Measurements from ENCODE around the gene ING5.
A peak's percentile ranks its signal among the peaks of the same experiment; 100 is the strongest.

Gene ING5

DNA sequence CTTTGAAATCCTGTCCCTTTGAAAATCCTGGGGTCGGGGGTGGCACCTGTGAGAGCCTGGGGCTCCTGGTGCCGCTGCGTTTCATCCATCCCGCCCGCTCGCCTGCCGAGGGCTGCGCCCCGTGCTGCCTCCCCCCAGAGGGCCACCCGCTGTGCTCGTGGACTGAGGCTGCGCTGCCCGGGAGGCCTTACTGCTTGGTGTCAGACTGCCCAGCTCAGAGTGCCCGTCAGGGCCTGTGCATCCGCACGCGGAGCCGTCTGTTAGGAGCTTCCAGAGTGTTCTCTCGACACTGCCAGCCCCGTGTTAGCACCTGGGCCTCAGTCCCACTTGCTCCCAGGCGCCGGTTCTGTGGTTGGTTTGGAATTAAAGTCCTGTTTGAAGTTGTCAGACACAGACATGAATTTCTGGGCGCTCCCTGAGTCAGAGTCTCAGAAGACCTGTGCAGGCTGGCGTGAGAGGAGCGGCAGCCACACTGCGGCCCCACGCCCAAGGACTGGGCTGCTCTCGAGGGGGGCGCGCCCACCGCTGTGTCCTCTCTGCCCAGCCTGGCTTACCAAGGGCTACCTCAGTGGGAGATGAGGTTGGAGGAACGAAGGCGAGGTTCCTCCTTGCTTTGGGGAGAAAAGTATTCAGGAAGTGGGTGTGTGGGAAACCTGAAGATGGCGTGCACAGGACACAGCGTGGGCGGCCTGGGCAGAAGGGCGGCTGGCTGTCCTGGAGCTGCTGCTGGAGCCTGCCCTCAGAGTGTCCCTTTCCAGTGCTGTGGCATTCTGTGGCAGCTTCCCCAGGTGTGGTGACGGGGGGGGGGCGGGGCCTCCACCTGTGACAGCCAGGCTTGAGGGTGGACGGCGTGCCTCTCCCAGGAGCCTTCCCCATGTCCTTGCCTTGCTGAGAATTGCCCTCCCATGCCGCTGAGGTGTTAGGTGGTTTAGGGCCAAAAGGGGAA is 29.3 kb upstream of the ING5 start:
- DNase-seq (ENCODE audit: low spot score): no peak

DNA sequence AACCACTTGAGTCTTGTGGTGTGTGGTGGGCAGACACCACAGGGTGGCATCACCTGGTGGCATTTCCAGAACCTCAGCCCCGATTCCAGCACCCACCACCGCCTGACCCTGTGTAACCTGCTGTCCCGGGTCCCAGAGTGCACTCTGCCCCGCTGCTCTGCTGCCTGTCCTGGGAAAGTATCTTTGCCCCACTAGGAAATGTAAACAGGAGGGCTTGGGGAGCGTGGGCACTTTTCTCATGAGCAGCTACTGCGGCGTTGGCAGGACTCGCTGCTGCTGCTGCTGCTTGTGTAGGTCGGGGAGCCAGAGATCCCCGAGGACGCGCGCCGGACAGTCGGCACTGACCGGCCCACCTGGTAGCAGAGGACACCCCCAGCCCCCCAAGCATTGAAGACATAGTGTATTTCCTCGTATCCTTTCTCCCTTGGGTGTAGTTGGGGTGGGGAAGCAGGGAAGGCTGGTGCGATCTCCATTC is 28.6 kb upstream of the ING5 start:
- DNase-seq (ENCODE audit: low spot score): no peak

DNA sequence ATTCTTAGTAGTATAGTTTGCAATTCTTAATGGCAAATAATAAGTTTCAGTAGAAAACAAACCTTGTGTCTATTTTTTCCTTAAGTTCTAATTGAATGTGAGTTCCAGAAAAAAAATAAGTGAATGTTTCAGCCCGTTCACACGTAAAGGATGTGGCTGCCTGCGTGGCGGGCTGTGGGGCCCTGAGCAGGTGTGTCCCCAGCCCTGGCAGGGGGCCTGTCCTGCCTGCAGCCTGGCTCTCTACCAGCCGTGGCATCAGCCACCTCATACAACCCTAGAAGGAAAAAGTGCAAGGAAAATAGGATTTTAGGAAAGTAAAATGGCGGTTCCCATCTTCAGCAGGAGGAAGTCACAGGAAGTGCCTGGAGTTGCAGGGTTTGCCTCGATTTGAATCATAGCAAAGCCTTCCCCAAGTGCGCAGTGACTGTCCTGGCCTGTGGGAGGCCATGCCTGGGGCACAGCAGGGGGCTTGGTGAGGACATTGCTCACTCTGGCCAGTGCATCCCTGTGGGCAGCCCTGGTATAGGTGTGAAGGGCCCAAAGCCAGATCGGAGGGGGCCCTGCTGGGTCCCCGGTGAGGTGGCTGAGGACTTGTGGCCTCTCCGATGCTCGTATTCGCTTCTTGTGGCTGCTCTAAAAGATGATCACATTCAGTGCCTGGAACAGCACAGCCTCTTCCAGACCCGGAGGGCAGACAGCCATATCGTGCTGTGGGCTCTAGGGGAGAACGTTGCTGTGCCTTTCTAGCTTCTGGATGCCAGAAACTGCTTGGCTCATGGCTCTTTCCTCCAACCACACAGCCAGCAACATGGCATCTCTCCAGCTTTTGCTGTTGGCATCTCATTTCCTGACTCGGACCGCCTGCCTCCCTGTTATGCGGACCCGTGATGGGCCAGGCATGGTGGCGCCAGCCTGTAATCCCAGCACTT is 27.8 kb upstream of the ING5 start:
- no peak for DNase-seq (ENCODE audit: low spot score)

DNA sequence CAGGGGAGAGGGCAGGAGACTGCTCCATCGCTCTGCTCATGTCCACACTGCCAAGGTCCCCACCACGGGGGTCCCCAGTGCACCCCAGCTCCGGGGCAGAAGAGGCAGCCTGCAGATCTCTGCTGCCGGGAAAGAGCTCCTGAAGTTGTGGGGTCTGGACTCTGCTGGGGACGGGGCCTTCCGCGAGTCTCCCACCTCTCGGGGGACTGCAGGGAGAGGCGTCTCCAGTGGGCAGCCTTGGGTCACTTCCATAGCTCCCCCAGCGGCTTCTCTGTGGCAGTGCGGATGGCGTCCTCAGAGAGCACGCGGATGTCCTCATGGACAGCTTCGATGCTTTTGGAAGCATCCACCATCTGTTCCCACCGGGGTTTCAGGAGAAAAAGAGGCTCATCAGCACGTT is 26.0 kb upstream of the ING5 start:
- DNase-seq (ENCODE audit: low spot score): no peak

DNA sequence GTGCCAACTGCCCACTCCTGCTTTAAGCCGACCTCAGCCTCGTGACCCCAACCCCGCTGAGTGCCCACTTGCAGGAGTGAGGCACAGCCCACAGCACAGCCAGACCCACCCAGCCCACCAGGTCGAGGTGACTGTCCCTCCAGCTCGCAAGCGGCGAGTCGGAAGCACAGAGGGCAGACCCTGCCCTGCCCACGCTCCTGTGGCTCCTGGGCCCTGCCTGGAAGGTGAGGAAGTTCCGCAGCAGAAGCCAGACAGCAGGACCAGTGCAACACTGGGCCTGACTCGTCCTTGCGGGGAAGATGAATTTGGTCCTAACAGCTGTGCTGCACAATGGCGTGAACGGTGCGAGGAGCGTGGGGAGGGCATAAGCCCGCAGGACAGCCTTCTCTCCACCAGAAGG is 25.2 kb upstream of the ING5 start:
- no peak for DNase-seq (ENCODE audit: low spot score)

- DNase-seq (ENCODE audit: low spot score): no peak
These were observed 24.4 kb upstream of the ING5 start for GRCh38 chr2:241677392-241677791.

DNA sequence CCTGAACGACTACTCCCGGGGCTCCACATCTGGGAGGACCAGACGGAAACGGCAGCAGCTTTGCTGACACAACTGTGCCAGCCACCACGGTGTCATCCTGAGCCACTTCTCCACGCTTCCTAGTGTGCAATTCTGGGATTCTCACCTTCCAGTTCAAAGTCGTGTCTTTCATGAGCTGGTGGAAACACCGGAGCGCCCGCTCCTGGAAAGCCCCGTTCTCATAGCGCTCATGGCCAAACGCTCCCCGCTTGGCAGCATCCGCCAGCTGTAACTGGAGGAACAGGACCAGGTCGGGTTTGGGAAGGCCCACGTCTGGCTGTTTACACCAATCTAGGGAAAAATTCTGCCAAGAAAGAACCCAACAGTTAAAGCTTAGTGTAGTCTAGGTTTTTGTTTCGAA is 23.5 kb upstream of the ING5 start:
- DNase-seq (ENCODE audit: low spot score): no peak

GRCh38 chr2:241678784-241679540 is 22.9 kb upstream of the ING5 start:
- no peak for DNase-seq (ENCODE audit: low spot score)

DNA sequence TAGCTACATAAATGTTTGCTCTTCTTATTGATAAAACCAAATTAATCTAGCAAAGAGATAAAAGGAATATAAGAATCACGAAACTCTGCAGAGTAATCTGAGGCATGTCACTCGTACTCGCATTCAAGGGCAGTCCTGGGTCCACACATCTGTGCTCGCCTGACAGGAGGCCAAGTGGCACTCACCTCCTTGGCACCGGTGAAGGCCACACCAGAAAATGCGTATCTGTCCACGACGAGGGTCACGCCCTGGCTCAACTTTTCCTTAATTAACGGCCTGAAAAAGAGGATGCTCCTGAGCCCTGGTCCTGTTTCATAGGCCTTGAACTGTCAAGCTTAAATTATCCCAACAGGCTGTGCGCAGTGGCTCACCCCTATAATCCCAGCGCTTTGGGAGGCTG is 21.8 kb upstream of the ING5 start:
- no peak for DNase-seq (ENCODE audit: low spot score)

GRCh38 chr2:241680827-241681599 is 20.8 kb upstream of the ING5 start:
- DNase-seq (ENCODE audit: low spot score): no peak

GRCh38 chr2:241686324-241686649 is 15.6 kb upstream of the ING5 start:
- no peak for DNase-seq (ENCODE audit: low spot score)

DNA sequence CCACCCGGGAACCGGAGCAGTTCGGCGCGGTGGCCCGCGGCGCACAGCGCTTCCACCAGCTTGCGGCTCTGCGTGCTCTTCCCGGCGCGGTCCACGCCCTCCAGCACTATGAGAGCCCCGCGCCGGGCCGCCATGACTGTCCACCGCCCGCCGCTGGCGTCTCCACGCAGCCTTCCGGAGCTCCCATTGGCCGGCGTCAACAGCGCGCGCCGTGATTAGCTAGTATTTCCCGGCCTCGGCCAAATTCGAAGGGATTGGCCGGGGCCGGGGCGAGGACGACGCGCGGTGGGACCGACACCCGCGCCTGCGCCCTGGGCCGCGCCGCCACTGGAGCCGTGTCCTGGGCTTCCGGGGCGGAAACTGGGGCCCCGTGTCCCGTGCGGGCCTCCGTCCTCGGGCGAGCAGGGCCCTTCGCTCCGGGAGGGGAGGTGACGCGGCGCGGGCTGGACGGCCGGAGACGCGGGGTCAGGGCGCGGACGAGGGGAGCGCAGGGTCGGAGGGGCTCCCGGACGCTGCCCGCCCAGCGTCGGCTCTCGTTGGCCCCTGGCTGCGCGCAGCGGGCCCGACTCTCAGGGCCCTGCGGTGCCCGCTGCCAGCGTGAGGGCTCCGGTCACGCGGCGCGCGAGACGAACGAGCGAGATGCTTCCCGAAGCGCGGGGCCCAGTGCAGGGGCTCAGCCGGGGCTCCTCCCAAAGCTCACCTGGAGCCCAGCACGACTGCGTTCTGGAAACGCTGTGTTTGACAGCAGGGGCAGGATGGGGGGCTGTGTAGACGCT is 15.0 kb upstream of the ING5 start, which contains the start of gene DTYMK:
Gene DTYMK (minus strand): TSS at position 166 of the 776 bp plus-strand sequence. CDS start 32 bp downstream, at position 134.
- peak; percentile 94 for DNase-seq (ENCODE audit: low spot score)

GRCh38 chr2:241689306-241689705 is 12.5 kb upstream of the ING5 start:
- DNase-seq (ENCODE audit: low spot score): no peak

DNA sequence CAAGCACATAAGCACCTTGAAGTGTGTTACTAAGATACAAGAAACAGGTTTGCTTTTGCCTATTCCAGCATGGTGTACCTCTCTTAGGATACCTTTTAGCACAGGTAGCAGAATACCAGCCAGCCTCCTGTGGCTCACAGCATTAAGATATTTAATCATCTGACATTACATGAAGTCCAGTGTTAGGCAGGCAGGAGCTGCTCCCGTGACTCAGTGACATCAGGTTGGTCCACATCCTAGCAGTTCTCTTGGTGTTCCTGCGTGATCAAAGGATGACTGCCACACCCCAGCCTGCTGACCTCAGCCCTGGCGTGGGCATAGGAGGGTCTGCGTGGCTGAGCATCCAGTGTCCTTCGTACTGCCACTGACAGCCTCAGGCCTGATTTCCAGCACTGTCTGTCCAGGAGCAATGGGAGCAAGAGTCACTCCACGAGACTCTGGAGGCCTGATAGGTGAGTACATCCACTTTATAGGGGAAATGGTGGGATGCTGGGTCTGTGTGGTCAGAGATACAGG is 11.6 kb upstream of the ING5 start:
- DNase-seq (ENCODE audit: low spot score): no peak

GRCh38 chr2:241692448-241692847 is 9.4 kb upstream of the ING5 start:
- DNase-seq (ENCODE audit: low spot score): no peak

DNA sequence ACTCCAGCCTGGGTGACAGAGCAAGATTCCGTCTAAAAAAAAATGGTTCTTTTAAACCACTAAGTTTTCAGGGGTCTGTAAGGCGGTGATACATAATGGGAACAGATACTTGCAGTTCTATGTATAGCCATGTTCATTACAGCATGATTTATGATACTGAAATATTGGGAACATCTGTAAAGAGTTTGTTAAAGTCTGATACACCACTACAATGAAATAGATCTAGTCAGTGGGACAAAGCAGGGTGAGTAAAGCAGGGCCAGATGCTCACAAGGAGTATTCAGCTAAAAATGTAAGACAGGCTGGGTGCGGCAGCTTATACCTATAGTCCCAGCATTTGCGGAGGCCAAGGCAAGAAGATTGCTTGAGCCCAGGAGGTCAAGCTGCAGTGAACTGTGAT is 6.2 kb upstream of the ING5 start:
- DNase-seq (ENCODE audit: low spot score): no peak

GRCh38 chr2:241701149-241701398 is 765 bp upstream of the ING5 start:
- DNase-seq (ENCODE audit: low spot score): peak; percentile 76

DNA sequence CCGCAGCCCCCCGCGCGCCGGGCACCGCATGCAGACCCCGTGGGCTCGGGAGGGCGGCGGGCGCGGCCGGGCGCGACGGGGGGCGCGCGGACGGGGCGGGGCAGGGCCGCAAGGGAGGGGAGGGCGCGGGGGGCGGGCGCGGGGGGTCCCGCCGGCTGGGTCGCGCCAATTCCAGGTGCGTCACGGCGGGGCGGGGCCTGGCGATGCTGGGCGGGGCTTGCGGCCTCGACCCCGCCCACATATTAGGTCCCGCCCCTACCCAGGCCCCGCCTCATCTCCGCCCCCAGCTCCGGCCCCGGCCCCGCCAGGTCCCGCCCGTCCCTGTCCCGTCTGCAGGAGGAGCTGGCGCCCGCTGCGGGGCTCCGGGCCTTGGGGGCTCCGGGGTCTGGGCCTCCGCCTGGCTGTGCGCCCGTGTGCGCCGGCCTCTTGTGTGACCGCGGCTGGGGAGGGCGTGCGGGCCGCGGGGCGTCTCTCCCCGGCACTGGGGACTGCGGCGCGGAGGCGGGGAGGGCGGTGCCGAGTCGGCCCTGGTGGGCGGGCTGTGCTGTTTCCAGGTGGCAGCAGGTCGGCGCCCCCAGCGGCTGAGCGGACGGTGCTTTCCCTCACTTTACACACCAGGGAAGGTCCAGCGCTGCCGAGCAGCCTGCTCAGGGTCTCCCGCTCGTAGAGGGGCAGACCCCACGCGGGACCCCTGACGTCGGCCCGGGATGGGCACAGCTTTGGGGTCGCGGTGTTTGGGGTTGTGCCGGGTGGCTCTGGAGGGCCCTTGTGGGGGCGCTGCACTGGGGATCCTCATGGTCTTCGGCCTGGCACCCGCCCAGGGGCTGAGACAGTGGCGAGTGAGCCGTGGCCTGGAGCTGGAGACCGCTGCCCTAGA is 554 bp downstream of the ING5 start:
- DNase-seq (ENCODE audit: low spot score): peak; percentile 60

- DNase-seq (ENCODE audit: low spot score): no peak
These were observed 1.3 kb downstream of the ING5 start for GRCh38 chr2:241703032-241703604.
